Peyer's patch (tissue), 4 donors: ENCODE results near the gene LRRC74A.

ENCODE experiments used
- POLR2A ChIP-seq, 2 donors: fragments of 450-650 bp; IDR thresholded peaks; one replicate each; pipeline ENCODE4 v1.5.1; 2017; ENCODE audit warnings: antibody characterized with exemption in 2 of 2, mild to moderate bottlenecking in 2 of 2, moderate library complexity in 2 of 2
- TF ChIP-seq, protein P1 (sequence below), 6 experiments: fragments of 450-650 bp in 4 of 6; fragments of 200-600 bp in 2 of 6; sonication (generic) in 1 of 6; IDR thresholded peaks; one replicate each; pipeline ENCODE4 v1.5.1; 2017 to 2019; ENCODE audit warnings: antibody characterized with exemption in 6 of 6, mild to moderate bottlenecking in 3 of 6, moderate library complexity in 1 of 6

DNA sequence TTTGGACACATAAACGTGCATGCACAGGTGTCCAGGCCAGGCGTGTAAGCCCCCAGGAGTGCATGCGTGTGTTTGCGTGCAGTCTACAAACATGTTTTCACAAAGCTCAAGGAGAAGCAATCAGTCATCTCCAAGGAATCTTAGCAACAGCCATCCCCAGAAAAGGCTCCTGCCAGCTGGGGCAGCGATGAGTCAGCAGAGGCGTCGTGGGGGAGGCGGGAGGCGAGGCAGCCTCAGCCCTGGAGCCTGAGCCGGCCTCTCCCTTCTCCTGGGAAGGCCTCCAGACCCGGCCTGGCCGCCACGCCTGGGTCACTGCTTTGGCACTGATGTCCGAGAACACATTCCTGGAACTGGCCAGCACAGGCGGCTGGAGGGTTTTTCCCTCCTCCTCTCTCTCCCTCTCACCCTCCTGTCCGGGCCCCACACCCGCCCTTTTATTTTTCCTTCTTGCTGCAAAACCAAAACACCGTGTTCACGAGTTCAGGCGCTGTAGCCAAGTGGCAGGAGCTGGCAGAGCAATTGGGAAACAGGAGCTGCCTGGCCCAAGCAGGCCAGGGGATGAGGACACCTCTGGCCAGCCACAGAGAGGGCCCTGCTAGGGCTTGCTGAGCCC lies 92.7 kb downstream of the LRRC74A start:
- TF ChIP-seq, protein P1, sequence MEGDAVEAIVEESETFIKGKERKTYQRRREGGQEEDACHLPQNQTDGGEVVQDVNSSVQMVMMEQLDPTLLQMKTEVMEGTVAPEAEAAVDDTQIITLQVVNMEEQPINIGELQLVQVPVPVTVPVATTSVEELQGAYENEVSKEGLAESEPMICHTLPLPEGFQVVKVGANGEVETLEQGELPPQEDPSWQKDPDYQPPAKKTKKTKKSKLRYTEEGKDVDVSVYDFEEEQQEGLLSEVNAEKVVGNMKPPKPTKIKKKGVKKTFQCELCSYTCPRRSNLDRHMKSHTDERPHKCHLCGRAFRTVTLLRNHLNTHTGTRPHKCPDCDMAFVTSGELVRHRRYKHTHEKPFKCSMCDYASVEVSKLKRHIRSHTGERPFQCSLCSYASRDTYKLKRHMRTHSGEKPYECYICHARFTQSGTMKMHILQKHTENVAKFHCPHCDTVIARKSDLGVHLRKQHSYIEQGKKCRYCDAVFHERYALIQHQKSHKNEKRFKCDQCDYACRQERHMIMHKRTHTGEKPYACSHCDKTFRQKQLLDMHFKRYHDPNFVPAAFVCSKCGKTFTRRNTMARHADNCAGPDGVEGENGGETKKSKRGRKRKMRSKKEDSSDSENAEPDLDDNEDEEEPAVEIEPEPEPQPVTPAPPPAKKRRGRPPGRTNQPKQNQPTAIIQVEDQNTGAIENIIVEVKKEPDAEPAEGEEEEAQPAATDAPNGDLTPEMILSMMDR (IDR thresholded peaks at IDR 0.05): no peak
- TF ChIP-seq POLR2A (IDR thresholded peaks at IDR 0.05): no peak
